HL-60 (cell line): Measurements from ENCODE around the gene ARMH1.

Experiments used
- CTCF ChIP-seq: IDR thresholded peaks from one replicate; pipeline ENCODE4 v1.5.1; 2011; ENCODE audit warnings: low read length, control low read depth, inconsistent platforms; ENCODE audit not compliant: insufficient read depth
- GABPA ChIP-seq: IDR thresholded peaks from 2 replicates; pipeline ENCODE4 v1.6.1; 2012; ENCODE audit warnings: low read depth
- POLR2AphosphoS5 ChIP-seq: IDR thresholded peaks from 2 replicates; pipeline ENCODE4 v1.6.1; 2012; ENCODE audit warnings: low read depth
- REST ChIP-seq: IDR thresholded peaks from 2 replicates; pipeline ENCODE4 v1.6.1; 2012; ENCODE audit warnings: low read depth; ENCODE audit not compliant: insufficient replicate concordance

GRCh38 chr1:44723496-44724295 lies 49.2 kb downstream of the ARMH1 start:
- TF ChIP-seq REST (no peak), POLR2AphosphoS5 (peak; percentile 69), CTCF (no peak), GABPA (0 out of 2 replicates have a peak, but pooled peaks have one; percentile 22)
